Heart right ventricle (tissue), 16 donors: ENCODE results near the gene CEP104. TPM values are rescaled to one million over a fixed set of nuclear protein-coding genes. Genes with fewer than 3 reads are reported as not detected.

Experiments
- ATAC-seq, 8 donors: fragments of 200-7000 bp; cut with Tn5 transposase; one replicate each; pipeline ENCODE4 v1.9.1; 2020; ENCODE audit warnings: mild to moderate bottlenecking in 8 of 8, moderate library complexity in 8 of 8, moderate number of reproducible peaks in 1 of 8
- DNase-seq, 2 donors: peaks; one replicate each; pipeline ENCODE4 v3.0.0-alpha.2; 2020
- H3K27ac ChIP-seq, 10 donors: fragments of 200-600 bp; sonication (generic) in 2 of 10; one replicate each; pipeline versions ENCODE4 v1.5.0 to v1.8.0; 2020 to 2022; ENCODE audit warnings: mild to moderate bottlenecking in 3 of 10
- H3K27me3 ChIP-seq, 7 donors: fragments of 200-600 bp; one replicate each; pipeline ENCODE4 v1.8.0; 2021 to 2022; ENCODE audit warnings: mild to moderate bottlenecking in 2 of 7
- H3K36me3 ChIP-seq, 9 donors: fragments of 200-600 bp; sonication (generic) in 1 of 9; one replicate each; pipeline versions ENCODE4 v1.5.0 to v1.8.0; 2020 to 2022; ENCODE audit warnings: mild to moderate bottlenecking in 2 of 9
- H3K4me1 ChIP-seq, 9 donors: fragments of 200-600 bp; sonication (generic) in 1 of 9; one replicate each; pipeline versions ENCODE4 v1.5.0 to v1.8.0; 2020 to 2022; ENCODE audit warnings: mild to moderate bottlenecking in 4 of 9
- H3K4me3 ChIP-seq, 10 donors: fragments of 200-600 bp; sonication (generic) in 2 of 10; one replicate each; pipeline versions ENCODE4 v1.5.0 to v1.8.0; 2020 to 2022; ENCODE audit warnings: mild to moderate bottlenecking in 7 of 10, moderate library complexity in 2 of 10
- H3K9me3 ChIP-seq, 11 donors: fragments of 200-600 bp in 10 of 11; sonication (generic) in 2 of 11; one replicate each; pipeline versions ENCODE4 v1.5.0 to v1.8.0; 2013 to 2022; ENCODE audit warnings: mild to moderate bottlenecking in 2 of 11, control low read depth in 1 of 11, moderate library complexity in 1 of 11
- WGBS, 2 donors: extraction: QIAGEN DNeasy Blood & Tissue Kit; methylation state at CpG; one replicate each; pipeline ENCODE4 v1.1.7; 2013; ENCODE audit warnings: inconsistent platforms in 1 of 2; 5-methylcytosine and 5-hydroxymethylcytosine counted together
- intact Hi-C, 10 donors: fragments of 100-400 bp; cut with DNase I; formaldehyde crosslinking; loops; one replicate each; pipeline versions ENCODE4 v1.11.1 to v1.14.2; 2022
- polyA plus RNA-seq, 2 donors: library from polyadenylated mRNA; stranded (reverse); fragments of 200-250 nt; gene quantifications; one replicate each; pipeline ENCODE4 v1.2.3, GENCODE V29; 2013
- total RNA-seq, 10 donors: library from RNA; stranded (reverse); fragmentation: NEBNext Ultra II Directional in 3 of 10; extraction: Animal tissue kit (Norgen Biotek cat#: 25700) in 3 of 10; gene quantifications; one replicate each; pipeline versions ENCODE4 v1.2.1 to v1.2.4, GENCODE V29; 2021 to 2023
- TF ChIP-seq, protein P1 (sequence below), 9 donors: fragments of 200-600 bp; sonication (generic) in 2 of 9; IDR thresholded peaks; one replicate each; pipeline versions ENCODE4 v1.5.0 to v1.8.0; 2021 to 2022; ENCODE audit warnings: antibody characterized with exemption in 9 of 9, mild to moderate bottlenecking in 5 of 9, moderate library complexity in 1 of 9
- donor health status: Arrhythmogenic right ventricular cardiomyopathy.
- donor health status: ischemic (EF 13 %, LVEDD 7.1; RV severe dilation, severe dysfunction).
- donor health status: healthy with polysubstance abuse.
- donor health status: DM: no; HTN: yes; CAD: no.
- donor health status: DM: no; HTN: no; CAD: no.
- donor health status: ischemic (EF 25% LVEDD 6.9; RV normal size, moderate dysfunction).
- donor health status: ischemic (EF 25% LVEDD 5.7; RV mildly dilated, moderate dysfunction).
- donor health status: healthy.
- donor health status: DM: yes; HTN: yes; CAD: no.
- donor health status: Ischemic cardiomyopathy.
- donor health status: ischemic (EF 35%, LVEDD 5.7; RV mildly dilated, moderate dysfunction).
- donor health status: nonischemic (EF 11% LVEDD 7.7; RV severe dilation, severe dysfunction).
- donor health status: DM: yes; HTN: yes; CAD: no.
- donor health status: PGD.
- donor health status: ischemic (EF 29% LVEDD 5.4; RV normal size, mild dysfunction).
- donor health status: nonischemic (EF 23%, LVEDD 6.1; RV moderate dilation, normal function).

The CEP104 gene
- total and polyA plus RNA-seq, 12 donors, result 4.9 to 42.9 (median 27.2) TPM

DNA sequence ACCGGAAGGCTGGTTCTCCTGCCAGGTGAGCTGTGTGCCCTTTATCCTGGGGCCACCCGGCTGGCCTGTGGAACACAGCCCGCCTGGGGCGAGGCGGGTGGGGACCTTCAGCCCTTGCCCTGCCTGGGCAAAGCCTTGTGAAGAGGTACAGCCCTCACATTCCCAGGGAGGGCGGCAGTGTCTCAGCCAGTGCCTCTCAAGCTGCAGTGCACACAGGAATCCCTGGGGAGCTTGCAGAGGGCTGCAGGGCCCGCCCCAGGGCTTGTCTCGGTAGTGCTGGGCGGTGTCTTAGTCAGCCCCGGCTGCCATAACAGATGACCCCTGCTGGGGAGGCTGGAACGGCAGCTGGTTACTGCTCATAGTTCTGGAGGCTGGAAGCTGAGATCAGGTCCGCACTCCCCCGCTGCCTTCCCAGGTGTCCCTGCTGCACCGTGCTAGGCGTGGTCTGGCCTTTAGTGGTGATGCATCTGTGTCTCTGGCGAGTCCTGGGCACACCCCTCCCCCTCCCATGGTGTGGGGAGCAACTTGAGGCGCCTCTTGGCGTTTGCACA is 12.8 kb upstream of the CEP104 start:
- 80 to 81% methylated on average over 18 of the region's 18 CpGs for WGBS, 2 donors
- peaks cover 0 to 82% (median 25%) of the 10 kb centered on the region in 9 donors for H3K36me3 ChIP-seq
- no peak for DNase-seq
- ATAC-seq, result peak in 2 of 8 donors; percentile 16 to 37
- no peaks in the 10 kb centered on the region for H3K9me3 ChIP-seq
- TF ChIP-seq, protein P1, sequence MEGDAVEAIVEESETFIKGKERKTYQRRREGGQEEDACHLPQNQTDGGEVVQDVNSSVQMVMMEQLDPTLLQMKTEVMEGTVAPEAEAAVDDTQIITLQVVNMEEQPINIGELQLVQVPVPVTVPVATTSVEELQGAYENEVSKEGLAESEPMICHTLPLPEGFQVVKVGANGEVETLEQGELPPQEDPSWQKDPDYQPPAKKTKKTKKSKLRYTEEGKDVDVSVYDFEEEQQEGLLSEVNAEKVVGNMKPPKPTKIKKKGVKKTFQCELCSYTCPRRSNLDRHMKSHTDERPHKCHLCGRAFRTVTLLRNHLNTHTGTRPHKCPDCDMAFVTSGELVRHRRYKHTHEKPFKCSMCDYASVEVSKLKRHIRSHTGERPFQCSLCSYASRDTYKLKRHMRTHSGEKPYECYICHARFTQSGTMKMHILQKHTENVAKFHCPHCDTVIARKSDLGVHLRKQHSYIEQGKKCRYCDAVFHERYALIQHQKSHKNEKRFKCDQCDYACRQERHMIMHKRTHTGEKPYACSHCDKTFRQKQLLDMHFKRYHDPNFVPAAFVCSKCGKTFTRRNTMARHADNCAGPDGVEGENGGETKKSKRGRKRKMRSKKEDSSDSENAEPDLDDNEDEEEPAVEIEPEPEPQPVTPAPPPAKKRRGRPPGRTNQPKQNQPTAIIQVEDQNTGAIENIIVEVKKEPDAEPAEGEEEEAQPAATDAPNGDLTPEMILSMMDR (IDR thresholded peaks at IDR 0.05), result no peak
- H3K27ac ChIP-seq, result no peak overlapping the region
- intact Hi-C loops, result no loop called here
- H3K4me1 ChIP-seq, result no peaks in the 10 kb centered on the region
- H3K4me3 ChIP-seq, result no peak overlapping the region
- H3K27me3 ChIP-seq, result no peaks in the 10 kb centered on the region

GRCh38 chr1:3868464-3869006 is 11.5 kb upstream of the CEP104 start:
- Histone ChIP-seq H3K4me1 (no peaks in the 10 kb centered on the region), H3K36me3 (peaks cover 0 to 76% (median 22%) of the 10 kb centered on the region in 9 donors), H3K9me3 (no peaks in the 10 kb centered on the region), H3K4me3 (no peak overlapping the region), H3K27ac (no peak overlapping the region), H3K27me3 (no peaks in the 10 kb centered on the region)
- intact Hi-C loops, result no loop called here
- WGBS, 2 donors, result 84 to 87% methylated on average over 13 of the region's 13 CpGs
- TF ChIP-seq, protein P1 (IDR thresholded peaks at IDR 0.05), result no peak
- DNase-seq (no peak), ATAC-seq (peak in 3 of 8 donors; percentile 33 to 54 (median 38))

GRCh38 chr1:3865606-3866160 is 8.7 kb upstream of the CEP104 start:
- peaks cover 0 to 51% (median 14%) of the 10 kb centered on the region in 9 donors for H3K36me3 ChIP-seq
- no peak overlapping the region for H3K27ac ChIP-seq
- H3K4me3 ChIP-seq, result no peak overlapping the region
- TF ChIP-seq, protein P1 (IDR thresholded peaks at IDR 0.05), result no peak
- intact Hi-C loops, result no loop called here
- DNase-seq, result no peak
- no peaks in the 10 kb centered on the region for H3K27me3 ChIP-seq
- no peaks in the 10 kb centered on the region for H3K9me3 ChIP-seq
- WGBS, 2 donors, result 79 to 85% methylated on average over 18 of the region's 18 CpGs
- H3K4me1 ChIP-seq, result no peaks in the 10 kb centered on the region
- ATAC-seq, result no peak

DNA sequence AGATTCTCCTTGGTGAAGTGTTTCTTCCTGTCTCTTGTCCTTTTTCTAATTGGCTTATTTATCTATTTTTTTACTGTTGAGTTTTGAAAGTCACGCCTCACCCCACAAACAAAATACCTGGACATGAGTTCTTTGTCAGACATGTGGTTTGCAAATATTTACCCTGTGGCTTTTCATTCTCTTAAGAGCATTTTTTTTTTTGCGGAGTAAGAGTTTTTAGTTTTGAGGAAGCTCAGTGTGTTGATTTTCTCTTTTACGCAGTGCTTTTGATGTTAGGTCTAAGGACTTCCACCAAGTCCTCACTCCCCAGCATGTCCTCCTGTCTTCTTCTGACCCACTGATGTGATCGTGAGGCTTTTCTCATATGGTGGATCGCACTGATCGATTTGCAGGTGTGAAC is 7.9 kb upstream of the CEP104 start:
- Histone ChIP-seq H3K4me1 (no peaks in the 10 kb centered on the region), H3K27ac (no peak overlapping the region), H3K27me3 (no peaks in the 10 kb centered on the region), H3K9me3 (no peaks in the 10 kb centered on the region), H3K4me3 (no peak overlapping the region), H3K36me3 (peaks cover 0 to 43% (median 13%) of the 10 kb centered on the region in 9 donors)
- intact Hi-C loops, result no loop called here
- DNase-seq (no peak), ATAC-seq (no peak)
- TF ChIP-seq, protein P1 (IDR thresholded peaks at IDR 0.05), result no peak
- 97 to 98% methylated on average over 6 of the region's 6 CpGs for WGBS, 2 donors
